GM19438 (cell line): ENCODE results near the gene LTBP2.

Source experiments
- ATAC-seq: cut with Tn5 transposase; IDR thresholded peaks from one replicate; pipeline ENCODE4 v1.9.1; 2021; ENCODE audit warnings: low read depth; ENCODE audit not compliant: unreplicated experiment

LTBP2 gene

DNA sequence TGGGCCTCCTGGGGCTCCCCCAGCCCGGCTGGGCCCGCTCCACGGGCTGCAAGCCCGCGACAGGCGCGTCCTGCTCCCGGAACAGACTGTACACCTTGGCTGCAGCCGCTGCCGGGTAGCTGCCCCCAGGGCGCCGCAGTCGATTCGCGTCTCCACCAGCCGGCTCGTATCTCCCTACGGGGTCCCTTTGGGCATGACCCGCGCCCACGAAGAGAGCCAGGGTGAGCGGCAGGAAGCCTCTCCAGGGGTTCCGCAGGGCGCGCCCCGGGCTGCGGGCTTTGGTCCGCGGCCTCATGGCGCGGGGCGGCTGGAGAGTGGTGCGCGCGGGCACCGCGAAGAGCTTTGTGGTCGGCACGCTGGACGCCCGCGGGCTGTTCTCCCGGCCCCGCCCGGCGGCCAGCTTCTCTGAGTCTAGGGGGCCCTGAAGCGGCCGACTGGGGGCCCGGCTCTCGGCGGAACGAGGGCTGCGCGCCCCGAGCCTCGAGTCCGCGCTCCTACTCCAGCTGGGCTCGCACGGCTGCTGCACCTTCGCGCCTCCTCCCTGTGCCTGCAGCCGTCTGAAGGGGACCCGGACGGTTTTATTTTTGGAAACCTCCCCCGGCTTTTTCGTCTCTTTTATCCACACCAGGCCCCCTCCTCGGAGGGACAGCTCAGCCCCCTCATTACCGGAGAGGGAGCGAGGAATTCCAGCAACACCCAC, at the start of gene LTBP2:
TSS of gene LTBP2 (minus strand) at position 588 of the 700 bp plus-strand sequence. CDS start at position 295, 293 bp downstream.
- ATAC-seq, result no peak

- no peak for ATAC-seq
These were observed 48.8 kb upstream of the LTBP2 start for GRCh38 chr14:74660863-74661262.

DNA sequence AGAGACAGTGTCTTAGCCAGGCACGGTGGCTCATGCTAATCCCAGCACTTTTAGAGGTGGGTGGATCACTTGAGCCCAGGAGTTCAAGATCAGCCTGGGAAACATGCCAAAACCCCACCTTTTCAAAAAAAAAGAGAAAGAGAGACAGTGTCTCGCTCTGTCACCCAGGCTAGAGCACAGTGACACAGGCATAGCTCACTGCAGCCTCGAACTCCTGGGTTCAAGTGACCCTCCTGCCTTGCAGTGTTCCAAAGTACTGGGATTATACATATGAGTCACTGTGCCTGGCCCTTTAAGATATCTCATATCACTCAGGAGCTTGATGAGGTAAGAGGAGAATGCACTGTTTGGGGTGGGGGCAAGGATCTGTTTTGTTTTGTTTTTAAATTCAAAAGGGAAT, 48.1 kb upstream of the LTBP2 start:
- no peak for ATAC-seq

DNA sequence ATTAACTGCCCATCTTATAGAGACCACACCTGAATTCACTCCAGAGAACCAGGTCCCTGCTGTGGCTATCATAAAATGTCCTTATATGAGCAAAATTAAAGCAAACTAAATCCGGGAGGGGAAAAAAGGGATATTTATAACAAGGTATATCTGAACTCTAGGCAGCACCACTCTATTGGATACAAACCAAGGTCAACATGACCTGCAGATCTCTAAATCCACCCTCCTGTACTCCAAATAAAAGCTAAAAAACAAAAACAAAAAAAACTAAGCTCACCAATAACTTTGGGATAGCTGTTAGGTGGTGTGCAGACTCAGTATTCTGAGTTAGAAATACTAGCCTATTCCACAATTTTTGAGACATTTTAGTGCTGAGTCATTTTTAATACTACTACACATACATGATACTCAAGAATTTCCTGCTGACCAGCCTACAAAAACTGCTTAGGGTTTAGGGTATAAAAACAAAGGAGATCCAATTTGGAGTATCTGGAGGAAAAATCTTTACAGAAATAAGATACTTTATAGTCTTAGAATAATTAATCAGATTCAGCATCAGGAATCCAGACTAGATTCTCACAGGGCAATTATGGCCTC, 46.6 kb upstream of the LTBP2 start:
- no peak for ATAC-seq

- ATAC-seq, result no peak
These were observed 44.9 kb upstream of the LTBP2 start for GRCh38 chr14:74656964-74657363.

GRCh38 chr14:74655599-74656395, 43.8 kb upstream of the LTBP2 start:
- ATAC-seq, result no peak

GRCh38 chr14:74654931-74655330, 42.9 kb upstream of the LTBP2 start:
- ATAC-seq, result no peak

DNA sequence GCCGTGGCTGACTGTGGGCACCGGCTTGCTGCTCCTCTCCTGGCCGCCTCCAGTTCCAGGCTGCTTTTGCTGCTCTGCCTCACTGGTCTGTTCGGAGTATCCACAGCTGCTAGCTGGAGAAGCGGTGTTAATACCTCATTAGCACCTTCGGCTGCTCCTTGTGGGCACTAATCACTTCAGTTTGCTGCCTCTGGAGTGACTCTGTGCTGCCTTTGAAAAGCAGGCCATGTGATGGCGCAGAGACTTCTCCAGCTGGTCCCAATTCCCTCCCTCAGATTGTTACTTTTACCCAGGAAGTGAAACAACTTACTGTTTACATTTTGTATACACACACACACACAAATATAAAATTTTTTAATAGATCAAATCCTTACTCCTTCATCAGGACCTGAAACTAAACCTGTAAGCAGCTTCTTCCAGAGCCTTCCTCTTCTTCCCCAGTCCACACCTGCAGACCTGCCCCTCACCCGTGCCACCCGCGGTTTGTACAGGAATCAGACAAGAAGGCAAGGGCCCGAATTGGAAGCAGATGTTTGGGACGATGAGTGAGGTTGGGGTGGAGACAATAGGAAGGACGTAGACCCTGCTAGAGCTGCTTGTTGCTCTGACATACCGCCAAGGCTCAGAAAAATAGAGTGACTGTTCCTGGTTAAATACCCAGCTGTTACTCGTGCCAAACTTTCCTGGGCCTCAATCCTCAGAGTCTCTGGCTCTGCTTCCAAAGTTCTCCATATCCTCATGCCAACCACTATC, 41.5 kb upstream of the LTBP2 start:
- no peak for ATAC-seq

GRCh38 chr14:74652541-74652940, 40.5 kb upstream of the LTBP2 start:
- no peak for ATAC-seq

DNA sequence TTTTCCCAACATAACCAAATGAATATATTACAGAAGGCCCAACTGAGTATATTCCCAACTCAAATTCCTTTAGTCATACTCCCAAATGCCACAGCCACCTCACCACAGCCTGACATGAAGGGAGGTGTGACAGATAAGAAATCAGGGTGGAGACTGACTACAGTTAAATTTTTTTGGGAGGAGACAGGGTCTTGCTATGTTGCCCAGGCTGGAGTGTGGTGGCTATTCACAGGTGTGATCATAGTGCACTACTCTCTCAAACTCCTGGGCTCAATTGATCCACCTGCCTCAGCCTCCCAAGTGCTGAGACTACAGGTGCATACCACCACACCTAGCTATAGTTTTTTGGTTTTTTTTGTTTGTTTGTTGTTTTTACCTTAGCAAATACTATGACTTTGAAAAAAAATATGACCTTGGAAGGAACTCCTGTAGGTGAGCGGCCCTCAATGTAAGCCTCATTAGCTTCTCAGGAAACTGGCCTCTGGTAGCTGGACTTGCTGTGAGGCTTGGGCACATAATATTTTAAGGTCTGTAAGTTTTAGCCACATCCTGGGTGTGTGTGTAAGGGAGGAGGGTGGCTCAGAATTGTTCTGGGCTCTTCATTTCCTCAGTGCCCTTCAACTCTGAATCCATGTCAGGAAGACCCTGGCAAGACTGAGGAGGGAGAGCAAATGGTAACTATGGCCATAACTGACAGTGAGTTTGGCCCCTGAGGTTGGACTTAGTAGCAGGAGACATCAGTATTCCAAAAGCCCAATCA, 39.1 kb upstream of the LTBP2 start:
- ATAC-seq, result no peak

DNA sequence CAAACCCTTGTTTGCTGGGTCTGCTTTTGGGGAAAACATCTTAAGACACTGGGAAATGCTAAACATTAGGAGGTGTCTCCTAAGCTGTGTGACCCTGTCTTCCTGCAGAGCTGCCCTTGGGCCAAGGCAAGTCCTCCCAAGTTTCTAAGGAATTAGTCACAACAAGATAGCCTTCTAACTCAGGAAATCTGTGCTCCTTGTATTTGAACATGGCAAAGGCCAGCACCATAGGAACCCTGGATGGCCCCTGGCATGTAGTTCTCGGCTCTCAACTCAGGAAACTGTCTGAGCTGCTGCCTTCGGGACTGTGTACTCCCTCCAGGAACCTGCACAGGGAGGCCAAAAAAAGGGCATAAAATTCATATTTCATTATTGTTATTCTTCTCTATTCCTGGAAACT, 37.6 kb upstream of the LTBP2 start:
- ATAC-seq, result no peak

DNA sequence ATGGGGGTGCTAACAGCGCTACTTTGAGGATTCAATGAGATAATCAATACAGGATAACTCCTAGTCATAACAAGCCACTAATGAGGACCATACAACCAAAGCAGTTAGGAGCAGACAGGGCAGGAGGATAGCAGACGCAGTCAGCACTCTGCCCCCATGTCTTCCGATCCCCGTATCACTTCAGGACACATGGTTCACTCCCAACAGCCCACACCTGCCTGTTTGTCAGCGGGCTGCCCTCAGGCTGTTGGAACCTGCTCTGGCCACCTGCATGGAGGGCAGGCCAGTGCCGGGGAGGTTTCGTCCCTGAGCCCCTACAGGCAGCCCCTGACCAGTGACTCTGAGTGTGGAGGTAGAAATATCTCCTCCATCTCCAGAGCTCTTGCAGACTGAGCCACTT, 37.1 kb upstream of the LTBP2 start:
- ATAC-seq, result no peak

- ATAC-seq, result no peak
These were observed 36.6 kb upstream of the LTBP2 start for GRCh38 chr14:74648601-74649000.

DNA sequence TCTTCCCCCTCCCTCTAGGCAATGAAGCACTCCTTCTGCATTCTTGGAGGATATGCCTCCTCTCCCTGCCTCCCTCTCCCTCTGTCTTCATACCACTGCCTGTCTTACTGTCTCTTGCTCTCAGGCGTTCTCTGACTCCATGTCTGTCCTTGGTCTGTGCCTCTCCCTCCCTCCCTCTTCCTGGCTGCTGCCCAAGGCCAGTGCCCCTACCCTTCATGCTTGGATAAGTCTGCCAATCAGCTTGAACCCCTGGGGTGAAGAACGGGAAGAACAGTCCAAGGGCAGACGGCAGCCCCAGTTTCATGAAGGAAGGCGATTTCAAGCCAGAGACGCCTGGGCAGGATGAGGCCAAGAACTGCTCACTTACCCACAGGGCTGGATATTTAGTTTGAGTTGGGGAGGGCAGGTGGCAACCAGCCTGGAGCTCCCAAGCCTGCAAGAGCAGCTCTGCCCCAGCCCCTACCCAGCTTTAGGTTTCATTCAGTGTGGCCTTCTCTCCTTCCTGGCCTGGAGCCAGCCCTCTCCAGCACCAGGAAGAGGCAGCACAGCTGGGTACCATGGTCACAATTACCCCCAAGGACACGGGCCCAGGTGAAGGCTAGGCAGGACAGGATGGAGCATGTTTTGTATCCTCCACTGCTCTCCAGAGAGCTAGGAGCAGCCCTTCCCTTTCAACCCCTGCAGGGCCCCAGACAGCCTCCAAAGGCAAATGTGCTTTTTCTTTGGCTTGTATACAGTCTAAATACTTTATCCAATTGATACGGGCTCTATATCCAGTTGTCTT, 35.8 kb upstream of the LTBP2 start:
- no peak for ATAC-seq

GRCh38 chr14:74647061-74647677, 35.1 kb upstream of the LTBP2 start:
- ATAC-seq, result no peak

GRCh38 chr14:74645756-74646470, 33.9 kb upstream of the LTBP2 start:
- ATAC-seq, result no peak

GRCh38 chr14:74645244-74645643, 33.2 kb upstream of the LTBP2 start:
- no peak for ATAC-seq

DNA sequence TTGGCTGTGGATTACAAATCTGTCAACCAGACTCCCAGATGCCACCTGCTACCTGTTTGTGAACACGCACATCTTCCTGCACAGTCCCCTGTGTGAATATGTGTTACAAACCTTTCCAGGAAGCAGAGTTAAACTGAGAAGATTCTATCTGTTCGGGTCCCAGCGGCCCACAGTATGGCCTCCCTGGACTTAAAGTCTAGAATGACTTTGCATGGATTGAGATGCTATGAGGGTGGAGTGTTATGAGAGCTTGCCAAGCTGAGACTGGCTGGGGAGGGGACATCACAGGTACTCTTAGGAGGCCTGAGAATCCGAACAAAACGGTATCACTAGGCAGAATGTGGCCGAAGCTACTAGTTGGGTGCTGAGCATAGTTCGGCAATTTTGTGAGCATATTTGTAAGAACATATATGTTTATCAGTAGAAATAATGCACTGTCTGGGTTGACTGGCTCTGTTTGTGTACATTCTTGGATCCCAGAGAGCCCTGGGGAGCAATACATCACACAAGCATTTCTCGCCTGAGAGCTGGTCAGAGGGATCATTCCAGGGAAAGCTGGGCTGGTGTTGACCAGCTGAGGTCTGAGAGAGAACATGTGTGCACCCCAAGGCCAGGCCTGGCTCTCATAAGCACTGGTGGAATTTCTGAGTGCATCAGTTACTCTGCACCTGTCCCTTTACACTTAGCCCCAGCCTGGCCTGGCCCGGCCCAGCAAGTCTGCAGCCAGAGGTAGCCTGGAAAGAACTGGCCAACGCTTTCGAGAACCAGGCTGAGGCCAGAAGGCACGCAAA, 29.8 kb upstream of the LTBP2 start:
- no peak for ATAC-seq
